Superior temporal gyrus (tissue), 1 donor: ENCODE results near the gene CRYGS.
"Not testable (repeated sequence)": the region's sequence is repeated elsewhere in the genome, so short reads cannot be mapped to it uniquely, and the experiment has no call there.

Experiments used
- DNase-seq: peaks from one replicate; pipeline ENCODE4 v3.0.0-alpha.2; 2016; ENCODE audit errors: extremely low spot score

The CRYGS gene

DNA sequence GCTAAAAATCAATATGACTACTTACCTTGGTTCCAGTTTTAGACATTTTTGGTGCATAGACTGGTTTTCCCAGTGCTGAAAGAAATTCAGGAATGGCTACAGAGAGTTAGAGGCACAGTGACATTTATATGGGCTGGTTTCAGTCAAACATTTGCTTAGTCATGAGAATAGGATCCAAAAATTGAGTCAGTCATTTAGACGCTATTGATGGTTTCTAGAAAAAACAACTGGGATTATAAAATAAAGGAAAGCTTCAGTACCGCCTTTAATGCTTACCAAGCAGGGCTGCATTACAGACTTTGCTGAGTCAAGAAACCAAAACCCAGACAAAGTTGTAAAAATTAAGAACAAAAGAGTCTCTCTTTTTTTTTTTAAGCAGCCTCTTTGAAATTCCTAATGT is at the start of gene CRYGS:
TSS of gene CRYGS (minus strand) at position 100 of the 400 bp plus-strand sequence. CDS start at position 46, 54 bp downstream.
- no peak for DNase-seq

DNA sequence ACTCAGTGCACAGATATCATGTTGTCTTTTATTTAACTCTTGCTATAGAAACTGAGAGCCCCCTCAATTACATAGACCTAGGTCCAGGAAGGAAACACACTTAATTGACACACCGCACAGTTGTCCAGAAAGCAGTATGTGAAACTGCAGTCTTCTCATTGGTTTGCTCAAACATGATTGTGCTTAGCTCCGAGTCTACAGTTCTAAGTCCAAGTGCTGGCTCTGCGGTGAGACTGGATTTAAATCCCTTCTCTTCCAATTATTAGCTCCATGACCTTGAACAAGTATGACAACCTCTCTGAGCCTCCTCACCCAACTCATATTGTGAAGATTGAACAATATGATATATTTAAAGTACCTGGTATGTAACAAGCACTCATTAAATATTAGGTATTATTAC is 49.7 kb upstream of the CRYGS start:
- DNase-seq: no peak

DNA sequence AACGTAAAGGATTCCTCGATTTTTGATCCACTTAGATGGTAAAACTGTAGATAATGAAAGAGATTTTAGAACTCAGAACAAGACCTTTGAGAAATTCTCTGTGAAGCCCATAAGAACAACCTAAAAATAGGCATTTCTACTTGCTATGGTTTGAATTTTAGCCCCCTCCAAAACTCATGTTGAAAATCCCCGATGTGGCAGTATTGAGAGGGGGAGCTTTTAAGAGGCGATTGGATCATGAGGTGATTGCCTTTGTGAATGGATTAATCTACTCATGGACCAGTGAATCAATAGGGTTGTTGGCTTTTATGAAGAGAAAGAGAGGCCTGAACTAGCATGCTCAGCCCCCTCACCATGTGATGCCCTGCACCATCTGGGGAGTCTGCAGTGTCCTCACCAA is 48.5 kb upstream of the CRYGS start:
- no peak for DNase-seq

DNA sequence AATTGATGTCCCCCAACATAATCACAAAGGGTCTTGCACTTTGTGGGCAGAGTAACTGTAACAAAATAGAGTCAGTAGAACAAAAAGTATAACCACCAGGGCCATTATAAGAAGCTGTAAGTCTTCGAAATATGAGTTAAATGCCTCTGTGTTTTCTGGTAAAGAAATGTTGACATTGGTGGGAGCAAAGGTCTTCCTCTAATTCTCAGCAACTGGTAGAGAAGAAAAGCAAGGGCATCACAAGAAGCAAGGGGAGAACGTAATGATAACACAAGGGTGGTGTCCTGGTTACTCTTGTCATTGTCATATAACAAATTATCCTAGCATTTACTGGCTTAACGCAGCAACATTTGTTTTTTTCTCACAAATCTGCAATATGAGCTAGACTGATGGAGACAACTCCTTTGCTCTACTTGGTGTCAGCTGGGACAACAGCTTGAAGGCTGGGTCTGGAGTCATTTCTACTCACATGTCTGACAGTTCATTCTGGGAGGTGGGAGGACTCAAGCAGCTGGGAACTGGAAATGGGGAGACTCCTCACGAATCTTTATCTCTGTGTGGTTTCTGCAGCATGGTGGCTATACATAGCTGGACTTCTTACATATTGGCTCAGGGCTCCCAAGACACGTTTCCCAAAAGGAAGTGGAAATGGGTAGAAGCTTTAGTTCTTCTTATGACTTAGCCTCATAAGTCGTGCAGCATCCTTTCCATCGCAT is 46.6 kb upstream of the CRYGS start:
- no peak for DNase-seq

DNA sequence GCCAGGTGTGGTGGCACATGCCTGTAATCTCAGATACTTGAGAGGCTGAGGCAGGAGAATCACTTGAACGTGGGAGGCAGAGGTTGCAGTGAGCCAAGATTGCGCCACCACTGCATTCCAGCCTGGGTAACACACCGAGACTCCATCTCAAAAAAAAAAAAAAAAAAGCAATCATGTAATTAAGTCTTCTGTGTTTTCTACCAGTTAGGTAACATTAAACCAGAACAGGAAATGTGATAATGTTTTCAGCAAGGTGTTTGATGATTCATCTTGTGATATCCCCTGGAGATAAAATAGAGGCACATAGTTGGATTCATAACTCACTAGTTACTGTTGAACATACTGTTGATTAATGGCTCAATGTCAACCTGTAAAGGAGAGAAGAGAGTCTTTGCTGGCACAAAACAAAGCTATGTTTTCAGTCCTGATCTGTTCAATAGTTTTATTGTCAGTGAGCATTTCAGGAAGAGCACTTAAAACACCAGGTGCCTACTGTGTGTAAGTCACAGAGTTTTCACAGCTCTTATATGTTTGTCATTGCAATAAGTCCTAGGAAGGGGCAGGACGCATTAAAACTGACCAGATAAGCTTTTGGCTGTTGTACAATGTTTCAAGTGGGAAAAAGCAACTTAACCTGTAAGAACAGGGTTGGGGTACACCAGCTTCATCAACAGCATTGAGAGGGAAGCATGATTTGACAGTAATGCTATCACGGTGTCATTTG is 45.8 kb upstream of the CRYGS start:
- no peak for DNase-seq

DNA sequence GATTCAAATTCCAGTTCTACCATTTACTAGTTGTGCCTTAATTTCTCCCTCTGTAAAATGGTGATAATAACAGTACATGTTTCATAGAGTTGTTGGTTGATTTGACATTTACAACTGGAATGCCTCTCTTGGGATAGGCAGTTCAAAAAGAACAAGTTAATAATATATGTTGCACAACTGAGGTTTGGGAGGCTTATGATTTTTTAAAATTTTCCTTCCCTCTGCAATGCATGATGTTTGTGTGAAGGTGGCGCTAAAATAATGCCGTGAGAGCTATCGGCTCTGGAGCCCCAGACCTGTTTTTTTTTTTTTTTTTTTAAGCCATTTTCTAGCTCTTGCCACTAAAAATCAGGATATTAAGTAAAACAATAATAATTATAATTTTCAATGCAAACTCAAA is 44.9 kb upstream of the CRYGS start:
- no peak for DNase-seq

DNA sequence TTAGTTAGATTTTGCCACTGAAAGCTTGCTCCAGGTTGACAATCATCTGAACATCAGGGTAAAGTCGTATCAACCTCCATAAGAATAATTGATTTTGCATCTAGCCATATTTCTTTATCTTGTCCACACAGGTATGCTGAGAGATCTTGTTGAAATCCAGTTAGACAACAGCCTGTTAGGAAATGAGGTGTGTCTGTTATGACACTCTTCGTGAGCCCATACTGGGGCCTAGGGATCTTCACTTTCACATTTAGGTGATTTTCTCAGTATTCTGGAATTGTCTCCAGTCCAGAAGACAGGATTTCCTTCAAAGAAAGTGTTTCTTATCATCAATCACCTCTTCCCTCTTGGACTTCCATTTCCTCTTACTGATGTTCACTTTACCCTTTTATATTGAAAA is 44.5 kb upstream of the CRYGS start:
- DNase-seq: no peak

DNA sequence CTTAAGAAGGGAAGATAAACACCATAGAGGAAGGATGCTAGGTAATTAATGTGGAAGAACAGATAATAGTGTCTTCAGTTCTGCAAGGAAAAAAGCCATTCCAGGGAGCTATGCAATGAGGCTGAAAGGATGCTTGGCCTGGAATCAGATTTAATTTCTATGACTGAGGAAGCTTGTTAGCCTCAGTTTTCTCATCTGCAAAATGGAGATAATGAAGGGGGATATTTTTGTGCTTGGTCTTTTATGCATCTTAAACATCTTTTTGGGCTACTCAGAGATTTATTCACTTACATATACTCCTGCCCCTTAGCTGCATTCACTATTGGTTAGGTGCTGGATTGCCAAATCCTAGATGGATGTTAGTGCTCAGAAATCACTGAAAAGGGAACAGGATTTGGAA is 43.0 kb upstream of the CRYGS start:
- DNase-seq: no peak

DNA sequence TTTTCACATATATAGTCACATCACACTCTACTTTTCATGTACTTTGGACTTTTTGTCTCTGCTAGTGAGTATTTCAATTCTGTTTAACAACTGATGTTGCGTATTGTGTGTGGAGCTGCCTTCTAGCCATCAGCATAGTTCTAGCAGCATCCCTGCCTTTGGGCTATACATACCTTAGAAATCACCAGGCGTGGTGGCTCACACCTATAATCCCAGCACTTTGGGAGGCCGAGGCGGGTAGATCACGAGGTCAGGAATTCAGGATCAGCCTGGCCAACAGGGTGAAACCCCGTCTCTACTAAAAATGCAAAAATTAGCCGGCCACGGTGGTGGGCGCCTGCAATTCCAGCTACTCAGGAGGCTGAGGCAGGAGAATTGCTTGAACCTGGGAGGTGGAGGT is 42.1 kb upstream of the CRYGS start:
- not testable (repeated sequence) for DNase-seq

DNA sequence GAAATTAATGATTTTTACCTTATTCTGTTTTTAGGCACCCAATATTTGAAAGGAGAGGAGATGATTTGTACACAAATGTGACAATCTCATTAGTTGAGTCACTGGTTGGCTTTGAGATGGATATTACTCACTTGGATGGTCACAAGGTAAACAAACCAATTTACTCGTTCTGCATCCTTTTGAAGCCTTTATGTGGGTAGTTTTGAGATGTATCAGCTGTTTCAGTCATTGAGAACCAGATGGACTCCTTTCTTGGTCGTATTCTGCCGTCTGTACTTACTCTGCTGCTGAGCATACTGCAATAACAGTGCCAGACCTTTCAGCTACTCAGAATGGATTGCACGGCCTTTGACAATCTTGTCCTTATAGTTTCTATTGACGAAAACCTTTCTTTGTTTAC is 39.7 kb upstream of the CRYGS start:
- DNase-seq: no peak

DNA sequence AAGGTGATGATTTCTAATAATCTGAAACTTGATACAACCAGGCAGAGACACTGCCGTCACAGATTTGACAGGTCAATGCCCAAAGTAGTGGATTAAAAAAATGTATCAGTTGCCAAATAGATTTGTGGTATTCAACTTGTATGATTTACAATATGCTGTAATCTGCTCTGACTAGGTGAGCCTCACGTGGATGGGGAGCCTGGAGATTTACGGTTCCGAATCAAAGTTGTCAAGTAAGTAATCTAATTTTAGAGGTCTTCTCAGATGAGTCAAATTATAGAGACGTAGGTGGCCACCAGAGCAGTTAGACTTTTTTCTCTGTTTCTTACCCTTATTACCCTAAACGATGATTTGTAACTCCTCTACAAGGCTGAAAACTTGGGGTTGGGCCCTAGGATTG is 38.4 kb upstream of the CRYGS start:
- DNase-seq: no peak

DNA sequence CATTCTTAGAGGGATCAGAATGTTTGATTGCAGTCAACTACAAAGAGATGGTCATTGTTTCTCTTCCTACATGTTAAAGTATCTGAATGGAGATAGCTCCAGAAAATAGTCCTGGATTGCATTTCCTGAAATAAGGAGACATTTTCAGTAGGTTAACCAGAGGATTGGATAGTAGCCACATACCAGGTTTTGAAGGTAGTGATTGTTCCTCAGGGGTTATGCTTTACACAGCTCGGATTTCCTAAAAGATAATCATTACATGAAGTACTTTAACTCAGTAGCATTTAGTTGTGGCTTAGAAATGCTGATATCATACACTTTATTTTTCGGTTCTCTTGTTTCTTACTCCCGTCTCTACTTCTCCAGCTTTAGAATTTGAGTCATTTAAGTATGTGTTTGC is 36.6 kb upstream of the CRYGS start:
- no peak for DNase-seq

DNA sequence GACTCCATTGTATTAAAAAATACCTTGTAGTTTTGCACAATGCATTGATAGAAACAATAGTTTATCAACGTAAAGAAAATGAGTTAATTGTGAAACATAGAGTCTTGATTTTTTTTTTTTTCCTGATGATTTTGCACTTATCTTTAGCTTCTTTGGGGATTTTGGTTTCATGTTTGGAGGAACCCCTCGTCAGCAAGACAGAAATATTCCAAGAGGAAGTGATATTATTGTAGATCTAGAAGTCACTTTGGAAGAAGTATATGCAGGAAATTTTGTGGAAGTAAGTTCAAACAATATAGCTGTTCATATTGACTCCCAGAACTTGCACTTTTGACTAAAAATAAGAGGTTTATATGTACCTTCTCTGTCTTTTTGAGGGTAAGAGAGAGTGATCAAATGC is 33.3 kb upstream of the CRYGS start:
- no peak for DNase-seq

DNA sequence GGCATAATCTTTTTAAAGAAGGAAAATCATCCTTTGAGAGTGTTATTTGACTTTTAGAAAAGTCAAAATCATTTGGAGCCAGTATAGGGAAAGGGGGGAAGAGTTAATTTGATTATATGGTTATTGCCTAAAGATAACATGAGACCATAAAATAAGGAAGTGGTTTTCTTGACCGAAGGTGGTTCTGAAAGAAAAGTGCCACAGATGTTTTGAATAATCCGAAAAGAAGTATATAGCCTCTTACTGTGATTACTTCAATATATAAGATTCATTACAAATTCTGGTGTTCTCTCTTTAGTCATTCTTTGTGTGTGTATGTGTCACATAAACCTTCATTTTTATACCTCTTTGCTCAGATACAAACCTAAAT is 27.4 kb upstream of the CRYGS start:
- no peak for DNase-seq

DNA sequence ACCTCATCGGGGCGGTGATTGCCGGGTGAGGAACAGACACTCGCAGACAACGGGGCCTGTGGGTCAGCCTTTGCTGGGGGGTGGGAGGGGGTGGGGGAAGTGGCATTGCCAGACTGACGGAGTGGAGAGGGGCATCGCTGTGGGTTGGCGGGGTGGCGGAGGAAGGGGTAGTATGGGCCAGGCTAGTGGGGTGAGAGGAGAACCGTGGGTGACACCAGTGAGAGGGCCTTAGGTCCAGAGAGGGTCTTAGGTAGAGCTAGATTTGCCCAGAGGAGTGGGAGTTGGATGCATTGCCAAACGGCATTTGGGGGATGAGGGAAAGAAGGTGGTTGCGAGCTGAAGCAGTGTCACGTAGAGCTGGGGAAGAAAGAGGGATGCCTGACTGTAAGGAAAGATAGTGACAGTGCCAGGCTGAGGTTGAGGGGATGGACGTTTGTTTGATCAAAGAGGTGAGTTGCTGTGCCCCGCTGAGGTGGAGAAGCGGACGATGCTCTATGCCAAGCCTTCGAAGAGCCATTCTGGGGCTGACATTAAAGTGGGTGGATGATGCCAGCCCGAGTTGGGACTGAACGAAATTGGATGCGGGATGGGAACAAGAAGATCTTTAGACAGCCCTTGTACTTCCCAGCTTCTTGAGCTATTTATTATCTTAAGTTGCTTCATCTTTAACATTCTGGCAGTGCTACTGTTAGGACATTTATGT is 26.9 kb upstream of the CRYGS start:
- DNase-seq: no peak

DNA sequence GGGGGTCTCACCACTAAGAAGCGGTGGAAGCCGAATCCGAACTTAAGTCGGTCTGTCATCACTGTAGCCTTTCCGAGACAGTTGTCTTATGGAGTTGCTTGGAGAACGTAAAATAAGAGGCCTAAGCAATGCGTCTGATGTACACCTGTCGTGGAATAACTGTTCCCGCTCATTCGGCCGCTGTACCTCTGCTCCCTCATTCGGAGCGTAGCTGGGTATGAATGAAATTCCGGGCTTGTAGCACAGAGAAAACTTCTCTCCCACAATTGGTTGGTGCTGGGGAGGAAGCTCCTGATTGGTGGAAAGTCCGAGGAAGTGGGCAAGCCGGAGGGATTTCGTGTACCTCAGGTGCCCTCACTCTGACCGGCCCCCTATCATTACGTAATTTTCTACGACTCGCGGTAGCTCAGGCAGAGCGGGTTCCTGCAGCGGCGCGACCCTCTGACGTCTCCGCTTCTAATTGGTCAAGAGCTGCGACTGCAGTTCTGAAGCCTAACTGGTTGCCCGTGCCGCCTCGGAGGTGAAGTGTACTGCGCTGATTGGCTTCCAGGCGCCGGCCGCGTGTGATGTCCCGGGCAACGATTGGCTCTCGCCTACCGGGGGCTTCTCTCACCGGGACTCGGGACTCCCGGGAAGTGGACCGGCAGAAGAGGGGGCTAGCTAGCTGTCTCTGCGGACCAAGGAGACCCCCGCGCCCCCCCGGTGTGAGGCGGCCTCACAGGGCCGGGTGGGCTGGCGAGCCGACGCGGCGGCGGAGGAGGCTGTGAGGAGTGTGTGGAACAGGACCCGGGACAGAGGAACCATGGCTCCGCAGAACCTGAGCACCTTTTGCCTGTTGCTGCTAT is 26.1 kb upstream of the CRYGS start, which contains the start of gene DNAJB11:
TSS of gene DNAJB11 (plus strand) at position 625 of the 845 bp plus-strand sequence. CDS start at position 803, 178 bp downstream.
- peak; percentile 100 for DNase-seq

DNA sequence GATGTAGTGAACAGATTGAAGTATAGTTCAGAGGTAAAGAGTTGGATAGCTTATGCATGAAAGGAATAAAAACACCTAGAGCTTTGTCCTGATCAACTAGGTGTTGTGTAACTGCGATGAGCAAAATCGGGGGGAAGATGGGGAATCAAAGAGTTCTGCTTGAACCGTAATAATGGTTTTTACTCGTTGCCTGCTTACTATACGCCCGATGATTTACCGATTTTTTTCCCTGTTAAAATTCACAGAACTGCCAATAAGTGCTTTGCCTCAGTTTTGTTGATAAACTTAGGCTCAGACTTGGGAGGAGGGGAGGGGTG is 25.6 kb upstream of the CRYGS start:
- DNase-seq: no peak

DNA sequence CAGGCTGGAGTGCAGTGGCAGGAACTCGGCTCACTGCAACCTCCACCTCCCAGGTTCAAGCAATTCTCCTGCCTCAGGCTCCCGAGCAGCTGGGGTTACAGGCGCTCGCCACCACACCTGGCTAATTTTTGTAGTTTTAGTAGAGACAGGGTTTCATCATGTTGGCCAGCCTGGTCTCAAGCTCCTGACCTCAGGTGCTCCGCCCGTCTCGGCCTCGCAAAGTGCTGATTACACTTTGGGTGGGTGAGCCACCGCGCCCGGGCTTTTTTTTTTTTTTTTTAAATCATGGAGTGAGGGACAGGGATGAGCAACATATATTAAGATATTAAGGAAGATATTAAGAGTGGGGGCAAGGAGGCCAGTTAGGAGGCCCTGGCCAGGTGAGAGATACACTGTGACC is 25.2 kb upstream of the CRYGS start:
- DNase-seq: not testable (repeated sequence)

DNA sequence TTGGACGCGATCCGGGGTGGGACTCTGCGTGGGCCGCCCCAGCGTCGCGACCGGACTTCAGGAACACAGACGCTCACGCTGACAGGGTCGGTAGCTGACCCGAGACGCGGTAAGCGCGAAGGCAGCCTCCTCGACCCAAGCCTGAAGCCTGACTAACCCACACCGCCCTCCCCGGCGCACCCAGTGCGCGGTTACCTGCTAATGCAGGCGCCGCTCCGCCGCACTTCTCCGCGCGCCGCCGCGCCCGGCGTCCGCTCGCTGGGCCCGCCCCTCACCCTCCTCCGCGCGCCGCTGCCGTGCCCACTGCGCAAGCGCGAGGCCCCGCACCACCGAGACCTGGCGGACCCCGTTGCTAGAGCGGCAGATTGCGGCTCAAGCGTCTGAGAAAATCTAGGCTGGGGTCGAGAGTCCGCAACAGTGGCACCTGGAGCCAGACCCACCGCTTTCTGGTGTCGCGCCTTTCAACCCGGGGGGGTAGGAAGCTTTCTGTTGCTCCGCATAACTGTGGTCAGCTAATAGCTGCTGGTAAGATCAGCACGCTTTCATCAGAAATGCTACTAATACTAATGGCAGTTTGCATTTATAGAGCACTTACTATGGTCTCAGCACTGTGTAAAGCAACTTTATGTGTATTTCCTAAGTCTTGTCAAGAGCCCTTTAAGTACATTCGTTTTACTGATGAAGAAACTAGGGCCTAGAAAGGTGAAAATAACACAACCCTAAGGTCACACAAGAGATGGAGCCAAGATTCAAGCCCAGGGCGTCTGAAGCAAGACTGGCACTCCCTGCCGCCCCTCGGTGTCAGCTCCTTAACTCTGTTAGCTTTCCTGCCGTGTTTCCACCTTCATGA is 23.1 kb upstream of the CRYGS start, which contains the start of gene TBCCD1:
TSS of gene TBCCD1 (minus strand) at position 268 of the 850 bp plus-strand sequence. CDS start 3,010 bp downstream, outside the sequence.
- peak; percentile 90 for DNase-seq

DNA sequence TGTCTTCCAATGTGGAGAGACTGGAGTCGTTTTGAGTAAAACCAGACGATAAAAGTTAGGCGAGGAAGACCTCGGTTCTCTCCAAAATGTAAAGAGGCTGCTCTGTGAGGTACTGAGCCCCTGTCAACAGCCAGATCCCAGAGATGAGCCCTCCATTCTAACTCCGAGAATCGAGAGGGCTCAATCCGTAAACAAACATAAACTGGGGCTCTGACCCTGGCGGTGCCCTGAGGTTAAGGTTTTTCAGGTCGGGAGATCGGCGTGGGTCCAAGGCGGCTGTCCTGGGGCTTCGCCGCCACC is 22.5 kb upstream of the CRYGS start:
- no peak for DNase-seq

DNA sequence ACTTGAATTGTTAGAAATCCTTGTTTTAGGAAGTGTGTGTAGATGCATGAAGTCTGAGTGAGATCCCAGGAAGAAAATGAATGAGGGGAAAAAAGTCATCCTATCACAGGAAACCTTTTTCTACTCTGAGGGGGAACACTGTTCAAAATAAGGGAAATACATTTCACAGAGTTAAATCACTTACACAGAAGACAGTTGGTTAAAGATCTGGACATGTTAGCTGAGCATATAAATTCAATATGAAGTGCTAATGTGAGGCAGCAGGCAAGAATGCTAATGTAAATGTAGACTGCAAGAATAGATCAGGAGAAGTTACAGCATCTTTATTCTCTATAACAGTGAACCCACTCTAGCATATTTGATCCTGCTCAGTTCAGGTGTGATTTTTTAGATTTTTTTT is 20.4 kb upstream of the CRYGS start:
- DNase-seq: no peak
